C4-2B (cell line): ENCODE results near the gene APLF.
"Not testable (repeated sequence)": the region's sequence is repeated elsewhere in the genome, so short reads cannot be mapped to it uniquely, and the experiment has no call there.

ENCODE experiments used
- ZFX ChIP-seq: fragments of 450-650 bp; IDR thresholded peaks from 2 replicates; pipeline ENCODE4 v1.6.1; 2017
- TF ChIP-seq, protein P1 (sequence below): fragments of 450-650 bp; conservative IDR thresholded peaks from 2 replicates; pipeline ENCODE4 v1.5.1; 2017; ENCODE audit warnings: mild to moderate bottlenecking

DNA sequence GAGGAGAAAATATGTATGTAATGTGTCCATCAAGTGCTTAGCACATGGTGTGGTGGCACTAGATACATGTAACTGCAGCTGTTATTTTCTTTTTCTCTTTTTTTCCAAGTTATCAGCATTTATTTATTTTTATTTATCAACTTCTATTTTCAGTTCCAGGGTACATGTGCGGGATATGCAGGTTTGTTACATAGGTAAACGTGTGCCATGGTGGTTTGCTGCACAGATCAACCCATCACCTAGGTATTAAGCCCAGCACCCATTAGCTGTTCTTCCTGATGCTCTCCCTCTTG lies 128.1 kb downstream of the APLF start:
- TF ChIP-seq, protein P1, sequence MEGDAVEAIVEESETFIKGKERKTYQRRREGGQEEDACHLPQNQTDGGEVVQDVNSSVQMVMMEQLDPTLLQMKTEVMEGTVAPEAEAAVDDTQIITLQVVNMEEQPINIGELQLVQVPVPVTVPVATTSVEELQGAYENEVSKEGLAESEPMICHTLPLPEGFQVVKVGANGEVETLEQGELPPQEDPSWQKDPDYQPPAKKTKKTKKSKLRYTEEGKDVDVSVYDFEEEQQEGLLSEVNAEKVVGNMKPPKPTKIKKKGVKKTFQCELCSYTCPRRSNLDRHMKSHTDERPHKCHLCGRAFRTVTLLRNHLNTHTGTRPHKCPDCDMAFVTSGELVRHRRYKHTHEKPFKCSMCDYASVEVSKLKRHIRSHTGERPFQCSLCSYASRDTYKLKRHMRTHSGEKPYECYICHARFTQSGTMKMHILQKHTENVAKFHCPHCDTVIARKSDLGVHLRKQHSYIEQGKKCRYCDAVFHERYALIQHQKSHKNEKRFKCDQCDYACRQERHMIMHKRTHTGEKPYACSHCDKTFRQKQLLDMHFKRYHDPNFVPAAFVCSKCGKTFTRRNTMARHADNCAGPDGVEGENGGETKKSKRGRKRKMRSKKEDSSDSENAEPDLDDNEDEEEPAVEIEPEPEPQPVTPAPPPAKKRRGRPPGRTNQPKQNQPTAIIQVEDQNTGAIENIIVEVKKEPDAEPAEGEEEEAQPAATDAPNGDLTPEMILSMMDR = peak; percentile 51
- TF ChIP-seq ZFX = not testable (repeated sequence)
